Testis (tissue), 2 donors: ENCODE measurements around the gene PEX14.

Experiments used
- POLR2A ChIP-seq: fragments of 450-650 bp; IDR thresholded peaks from one replicate; pipeline ENCODE4 v1.6.1; 2017; ENCODE audit warnings: antibody characterized with exemption, mild to moderate bottlenecking, moderate library complexity
- TF ChIP-seq, protein P1 (sequence below), 3 experiments: fragments of 450-650 bp in 2 of 3; fragments of 200-600 bp in 1 of 3; sonication (generic) in 1 of 3; IDR thresholded peaks; one replicate each; pipeline ENCODE4 v1.5.1; 2016 to 2019; ENCODE audit warnings: antibody characterized with exemption in 3 of 3, mild to moderate bottlenecking in 2 of 3, moderate library complexity in 1 of 3

DNA sequence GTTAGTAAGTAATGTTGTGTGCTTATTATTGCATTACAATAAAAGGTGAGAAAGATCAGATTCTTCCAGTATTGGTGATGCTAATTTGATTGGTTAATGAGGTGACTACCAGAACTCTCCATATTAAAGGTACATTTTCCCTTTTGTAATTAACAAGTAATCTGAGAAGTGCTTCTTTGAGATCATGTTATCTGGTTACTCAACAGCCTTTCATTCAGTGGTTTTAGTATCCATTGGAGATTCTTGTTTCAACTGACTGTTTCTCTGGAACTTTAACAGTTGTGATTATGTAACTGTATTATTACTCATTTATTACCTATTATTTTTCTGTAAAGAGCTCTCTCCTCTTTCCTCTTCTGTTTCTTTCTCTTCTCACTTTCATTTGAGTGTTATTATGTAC is 86.7 kb downstream of the PEX14 start:
- TF ChIP-seq POLR2A, result no peak
- TF ChIP-seq, protein P1, sequence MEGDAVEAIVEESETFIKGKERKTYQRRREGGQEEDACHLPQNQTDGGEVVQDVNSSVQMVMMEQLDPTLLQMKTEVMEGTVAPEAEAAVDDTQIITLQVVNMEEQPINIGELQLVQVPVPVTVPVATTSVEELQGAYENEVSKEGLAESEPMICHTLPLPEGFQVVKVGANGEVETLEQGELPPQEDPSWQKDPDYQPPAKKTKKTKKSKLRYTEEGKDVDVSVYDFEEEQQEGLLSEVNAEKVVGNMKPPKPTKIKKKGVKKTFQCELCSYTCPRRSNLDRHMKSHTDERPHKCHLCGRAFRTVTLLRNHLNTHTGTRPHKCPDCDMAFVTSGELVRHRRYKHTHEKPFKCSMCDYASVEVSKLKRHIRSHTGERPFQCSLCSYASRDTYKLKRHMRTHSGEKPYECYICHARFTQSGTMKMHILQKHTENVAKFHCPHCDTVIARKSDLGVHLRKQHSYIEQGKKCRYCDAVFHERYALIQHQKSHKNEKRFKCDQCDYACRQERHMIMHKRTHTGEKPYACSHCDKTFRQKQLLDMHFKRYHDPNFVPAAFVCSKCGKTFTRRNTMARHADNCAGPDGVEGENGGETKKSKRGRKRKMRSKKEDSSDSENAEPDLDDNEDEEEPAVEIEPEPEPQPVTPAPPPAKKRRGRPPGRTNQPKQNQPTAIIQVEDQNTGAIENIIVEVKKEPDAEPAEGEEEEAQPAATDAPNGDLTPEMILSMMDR (IDR thresholded peaks at IDR 0.05), result no peak
